Activated T-helper 17 cell treated with anti-CD3 and anti-CD28 coated beads, Interleukin-2, amount 50 U/mL, for 72 hours (primary cell): ENCODE results near the gene MPI. TPM values are rescaled to one million over a fixed set of nuclear protein-coding genes. Genes with fewer than 3 reads are reported as not detected.
"Not testable (repeated sequence)": the region's sequence is repeated elsewhere in the genome, so short reads cannot be mapped to it uniquely, and the experiment has no call there.

Experiments
- ATAC-seq: fragments of 150-1000 bp; cut with Tn5 transposase; replicated peaks from 2 replicates; pipeline ENCODE4 v1.10.0; 2021; ENCODE audit warnings: mild to moderate bottlenecking, moderate library complexity
- H3K27ac Mint-ChIP-seq: one replicate; pipeline ENCODE4 v1.8.0; 2022; ENCODE audit warnings: mixed read lengths
- H3K27me3 Mint-ChIP-seq: one replicate; pipeline ENCODE4 v1.8.0; 2022; ENCODE audit warnings: mixed read lengths
- H3K36me3 Mint-ChIP-seq: one replicate; pipeline ENCODE4 v1.8.0; 2022; ENCODE audit warnings: low read depth, mild to moderate bottlenecking, mixed read lengths
- H3K4me1 Mint-ChIP-seq: one replicate; pipeline ENCODE4 v1.8.0; 2022; ENCODE audit warnings: mixed read lengths
- H3K4me3 Mint-ChIP-seq: one replicate; pipeline ENCODE4 v1.8.0; 2022; ENCODE audit warnings: mild to moderate bottlenecking, mixed read lengths
- H3K9me3 Mint-ChIP-seq: one replicate; pipeline ENCODE4 v1.8.0; 2022; ENCODE audit warnings: mixed read lengths
- total RNA-seq, 2 donors: library from RNA; stranded (reverse); gene quantifications; one replicate each; pipeline ENCODE4 v1.2.3, GENCODE V29; 2022

Gene MPI
- total RNA-seq, 2 donors from 2014 or later, result 51.8 to 98.5 TPM

- peak overlapping the region; percentile 86 for H3K27ac Mint-ChIP-seq
- H3K4me3 Mint-ChIP-seq, result peak overlapping the region; percentile 97
- peaks cover 57% of the 10 kb centered on the region for H3K36me3 Mint-ChIP-seq
- H3K4me1 Mint-ChIP-seq, result peaks cover 52% of the 10 kb centered on the region
- H3K27me3 Mint-ChIP-seq, result no peaks in the 10 kb centered on the region
- no peaks in the 10 kb centered on the region for H3K9me3 Mint-ChIP-seq
- ATAC-seq, result no peak
Measured at GRCh38 chr15:74870436-74871215, 19.2 kb upstream of the MPI start.

- H3K27ac Mint-ChIP-seq, result peak overlapping the region; percentile 93
- ATAC-seq, result no peak
- H3K4me3 Mint-ChIP-seq, result peak overlapping the region; percentile 97
- peaks cover 38% of the 10 kb centered on the region for H3K36me3 Mint-ChIP-seq
- H3K27me3 Mint-ChIP-seq, result no peaks in the 10 kb centered on the region
- peaks cover 38% of the 10 kb centered on the region for H3K4me1 Mint-ChIP-seq
- no peaks in the 10 kb centered on the region for H3K9me3 Mint-ChIP-seq
Measured at GRCh38 chr15:74872702-74873035, 17.2 kb upstream of the MPI start.

- peak; percentile 87 for ATAC-seq
- no peaks in the 10 kb centered on the region for H3K27me3 Mint-ChIP-seq
- no peaks in the 10 kb centered on the region for H3K9me3 Mint-ChIP-seq
- H3K36me3 Mint-ChIP-seq, result peaks cover 32% of the 10 kb centered on the region
- H3K4me3 Mint-ChIP-seq, result peak within 1 kb of the TSS; percentile 97
- H3K4me1 Mint-ChIP-seq, result peaks cover 32% of the 10 kb centered on the region
- peak within 1 kb of the TSS; percentile 93 for H3K27ac Mint-ChIP-seq
Measured at GRCh38 chr15:74873036-74873755, 16.6 kb upstream of the MPI start, which contains the start of gene SCAMP2. SCAMP2 (minus strand) TSS chr15:74873365; CDS start chr15:74873255, 110 bp downstream.

DNA sequence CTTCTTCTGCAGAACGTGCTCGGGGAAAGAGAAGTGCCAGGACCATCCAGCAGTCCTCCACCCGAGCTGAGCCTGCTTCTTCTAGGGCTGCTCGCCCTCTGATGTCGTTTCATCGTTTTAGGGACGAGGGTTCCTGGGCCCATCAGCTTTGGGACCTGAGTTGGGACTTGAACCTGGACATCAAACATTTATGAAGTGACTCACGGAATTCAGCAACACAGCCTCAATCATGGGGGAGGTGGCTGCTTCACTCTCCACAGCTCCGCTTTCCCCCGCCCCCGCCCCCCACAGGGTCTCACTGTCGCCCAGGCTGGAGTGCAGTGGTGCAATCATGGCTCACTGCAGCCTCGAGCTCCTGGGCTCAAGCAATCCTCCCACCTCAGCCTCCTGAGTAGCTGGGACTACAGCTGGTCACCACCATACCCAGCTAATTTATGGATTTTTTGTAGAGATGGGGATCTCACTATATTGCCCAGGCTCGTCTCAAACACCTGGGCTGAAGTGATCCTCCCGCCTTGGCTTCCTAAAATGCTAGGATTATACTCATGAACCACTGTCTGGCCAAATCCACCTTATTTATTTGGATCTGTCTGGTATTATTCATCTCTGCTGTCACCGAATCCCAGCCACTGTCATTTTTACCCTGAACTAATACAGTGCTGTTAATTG lies 16.0 kb upstream of the MPI start:
- Mint-ChIP-seq H3K36me3 (peaks cover 25% of the 10 kb centered on the region), H3K27me3 (no peaks in the 10 kb centered on the region), H3K4me1 (peaks cover 30% of the 10 kb centered on the region), H3K4me3 (peak overlapping the region; percentile 97), H3K27ac (peak overlapping the region; percentile 93), H3K9me3 (no peaks in the 10 kb centered on the region)
- no peak for ATAC-seq

- no peak for ATAC-seq
- H3K27me3 Mint-ChIP-seq, result no peaks in the 10 kb centered on the region
- no peak overlapping the region for H3K27ac Mint-ChIP-seq
Measured at GRCh38 chr15:74878273-74878672, 11.6 kb upstream of the MPI start.

DNA sequence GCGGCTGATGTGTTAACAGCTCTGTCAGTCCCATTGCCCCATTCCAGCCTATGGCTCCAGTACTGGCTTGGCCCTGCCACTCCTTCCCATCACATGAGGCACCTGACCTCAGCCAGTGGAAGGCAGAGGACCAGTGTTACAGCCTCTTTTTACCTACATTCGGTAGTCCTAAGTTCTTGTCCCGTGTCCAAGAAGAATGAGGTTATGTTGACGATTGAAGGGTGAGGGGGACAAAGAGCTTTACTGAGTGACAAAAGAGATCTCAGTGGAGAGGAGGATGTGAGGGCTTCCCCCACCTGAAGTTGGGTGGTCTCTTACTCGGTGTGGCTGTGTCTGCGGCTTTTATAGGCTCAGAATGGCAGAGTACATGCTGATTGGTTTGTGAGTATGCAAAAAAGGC lies 7.3 kb upstream of the MPI start:
- no peak overlapping the region for H3K27ac Mint-ChIP-seq
- H3K27me3 Mint-ChIP-seq, result no peaks in the 10 kb centered on the region
- no peak overlapping the region for H3K4me3 Mint-ChIP-seq
- no peaks in the 10 kb centered on the region for H3K9me3 Mint-ChIP-seq
- H3K36me3 Mint-ChIP-seq, result no peaks in the 10 kb centered on the region
- no peak for ATAC-seq
- no peaks in the 10 kb centered on the region for H3K4me1 Mint-ChIP-seq

More at GRCh38 chr15:74878273-74878672, 11.6 kb upstream of the MPI start:
- Mint-ChIP-seq H3K9me3 (no peaks in the 10 kb centered on the region), H3K4me1 (peaks cover 4% of the 10 kb centered on the region), H3K4me3 (no peak overlapping the region), H3K36me3 (no peaks in the 10 kb centered on the region)

GRCh38 chr15:74884428-74885223 lies 5.2 kb upstream of the MPI start:
- Mint-ChIP-seq H3K27me3 (no peaks in the 10 kb centered on the region), H3K27ac (no peak overlapping the region), H3K4me3 (no peak overlapping the region), H3K9me3 (no peaks in the 10 kb centered on the region), H3K36me3 (no peaks in the 10 kb centered on the region), H3K4me1 (peaks cover 7% of the 10 kb centered on the region)
- ATAC-seq, result no peak

DNA sequence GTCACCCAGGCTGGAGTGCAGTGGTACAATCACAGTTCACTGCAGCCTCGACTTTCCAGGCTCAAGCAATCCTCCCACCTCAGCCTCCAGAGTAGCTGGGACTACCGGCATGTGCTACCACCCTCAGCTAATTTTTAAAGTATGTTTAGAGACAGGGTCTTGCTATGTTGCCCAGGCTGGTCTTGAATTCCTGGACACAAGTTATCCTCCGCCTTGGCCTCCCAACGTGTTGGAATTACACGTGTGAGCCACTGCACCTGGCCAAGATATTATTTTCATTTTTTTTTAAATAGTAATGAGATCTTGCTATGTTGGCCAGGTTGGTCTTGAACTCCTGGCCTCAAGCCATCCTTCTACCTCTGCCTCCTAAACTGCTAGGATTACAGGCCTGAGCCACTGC lies 4.4 kb upstream of the MPI start:
- H3K27ac Mint-ChIP-seq, result no peak overlapping the region
- peaks cover 8% of the 10 kb centered on the region for H3K36me3 Mint-ChIP-seq
- no peak overlapping the region for H3K4me3 Mint-ChIP-seq
- H3K27me3 Mint-ChIP-seq, result no peaks in the 10 kb centered on the region
- no peak for ATAC-seq
- peaks cover 11% of the 10 kb centered on the region for H3K4me1 Mint-ChIP-seq
- no peaks in the 10 kb centered on the region for H3K9me3 Mint-ChIP-seq

GRCh38 chr15:74887537-74888193 lies 2.2 kb upstream of the MPI start:
- H3K27ac Mint-ChIP-seq, ATAC-seq, H3K27me3 Mint-ChIP-seq, H3K9me3 Mint-ChIP-seq, H3K4me3 Mint-ChIP-seq: not testable (repeated sequence)
- Mint-ChIP-seq H3K36me3 (peaks cover 30% of the 10 kb centered on the region), H3K4me1 (peaks cover 19% of the 10 kb centered on the region)

DNA sequence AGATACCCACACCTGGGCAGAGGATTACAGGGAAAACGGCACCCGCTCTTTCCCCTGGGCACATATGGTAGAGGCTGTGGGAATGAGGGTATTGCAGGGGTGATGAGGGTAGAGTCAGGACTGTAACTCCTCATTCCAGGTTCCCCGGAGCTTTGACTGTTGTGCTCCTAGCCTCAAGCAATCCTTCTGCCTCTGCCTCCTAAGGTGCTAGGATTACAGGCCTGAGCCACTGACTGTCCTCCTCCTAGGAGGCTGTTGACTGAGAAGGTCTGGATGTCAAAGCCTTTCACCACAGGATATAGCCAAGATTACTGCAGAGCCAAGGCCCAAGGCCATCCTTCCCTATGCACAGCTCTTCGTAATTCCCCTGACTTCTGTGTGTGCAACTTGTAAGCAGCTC lies 1.1 kb upstream of the MPI start:
- H3K4me1 Mint-ChIP-seq, result peaks cover 29% of the 10 kb centered on the region

GRCh38 chr15:74889390-74889882 lies 406 bp upstream of the MPI start:
- no peaks in the 10 kb centered on the region for H3K9me3 Mint-ChIP-seq
- peaks cover 44% of the 10 kb centered on the region for H3K36me3 Mint-ChIP-seq
- peak; percentile 17 for ATAC-seq
- peak overlapping the region; percentile 88 for H3K4me3 Mint-ChIP-seq
- peak overlapping the region; percentile 90 for H3K27ac Mint-ChIP-seq
- H3K4me1 Mint-ChIP-seq, result peaks cover 32% of the 10 kb centered on the region
- no peaks in the 10 kb centered on the region for H3K27me3 Mint-ChIP-seq

More for the DNA sequence above, 1.1 kb upstream of the MPI start:
- ATAC-seq, result no peak
- Mint-ChIP-seq H3K36me3 (peaks cover 41% of the 10 kb centered on the region), H3K27me3 (no peaks in the 10 kb centered on the region), H3K4me3 (peak overlapping the region; percentile 88), H3K27ac (peak overlapping the region; percentile 90), H3K9me3 (no peaks in the 10 kb centered on the region)

DNA sequence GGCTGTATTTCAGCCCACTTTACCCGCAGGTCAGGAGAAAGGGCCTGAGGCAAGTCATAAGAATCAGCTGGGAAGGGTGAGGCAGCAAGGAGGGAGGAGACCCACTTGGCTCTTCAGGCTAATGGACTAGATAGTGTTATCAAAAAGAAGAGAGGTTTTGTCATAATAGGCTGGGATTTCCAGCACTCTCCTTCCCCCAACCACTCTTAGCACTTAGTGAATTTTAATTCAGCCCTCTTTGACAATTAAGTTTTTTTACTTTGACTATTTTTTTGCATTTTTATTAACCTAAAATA lies 771 bp downstream of the MPI start:
- H3K27me3 Mint-ChIP-seq, result no peaks in the 10 kb centered on the region
- H3K27ac Mint-ChIP-seq, result peak overlapping the region; percentile 90
- ATAC-seq, result no peak
- peaks cover 32% of the 10 kb centered on the region for H3K4me1 Mint-ChIP-seq
- H3K9me3 Mint-ChIP-seq, result no peaks in the 10 kb centered on the region
- peak overlapping the region; percentile 88 for H3K4me3 Mint-ChIP-seq
- H3K36me3 Mint-ChIP-seq, result peaks cover 48% of the 10 kb centered on the region

DNA sequence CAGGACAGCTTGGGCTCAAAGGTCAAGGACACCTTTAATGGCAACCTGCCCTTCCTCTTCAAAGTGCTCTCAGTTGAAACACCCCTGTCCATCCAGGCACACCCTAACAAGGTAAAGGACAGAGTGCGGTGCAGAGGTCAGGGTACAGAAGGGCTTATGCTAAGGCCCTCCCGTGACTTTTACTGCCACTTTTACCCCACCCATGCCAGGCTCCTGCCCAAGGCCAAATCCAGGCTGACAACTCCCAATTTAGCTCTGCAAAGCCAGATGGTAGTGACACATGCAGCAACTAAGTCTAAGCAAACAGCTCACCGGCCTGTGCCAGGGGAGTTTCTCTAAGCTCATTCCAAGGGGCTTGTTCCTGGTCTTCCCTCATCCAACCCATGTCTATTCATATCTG lies 1.6 kb downstream of the MPI start:
- Mint-ChIP-seq H3K27ac (peak overlapping the region; percentile 90), H3K4me3 (peak overlapping the region; percentile 88), H3K4me1 (peaks cover 32% of the 10 kb centered on the region), H3K36me3 (peaks cover 54% of the 10 kb centered on the region), H3K27me3 (no peaks in the 10 kb centered on the region), H3K9me3 (no peaks in the 10 kb centered on the region)
- ATAC-seq, result no peak

DNA sequence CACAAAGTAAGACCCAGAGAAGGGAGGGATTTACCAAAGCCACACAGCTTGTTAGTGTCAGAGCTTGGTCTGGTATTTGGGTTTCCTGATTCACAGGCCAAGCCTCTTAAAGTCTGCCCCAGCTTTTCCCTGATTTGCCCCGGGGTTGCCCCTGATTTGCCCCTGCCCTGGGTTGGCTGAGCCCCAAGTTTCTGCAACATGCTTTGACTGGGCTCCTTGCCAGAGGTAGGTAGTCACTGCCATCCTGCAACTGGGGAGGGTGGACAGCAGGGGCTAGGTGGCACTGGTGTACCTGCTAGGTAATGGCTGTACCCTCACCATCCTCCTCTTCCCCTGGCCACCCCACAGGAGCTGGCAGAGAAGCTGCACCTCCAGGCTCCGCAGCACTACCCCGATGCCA lies 2.5 kb downstream of the MPI start:
- ATAC-seq, result no peak
- H3K9me3 Mint-ChIP-seq, result no peaks in the 10 kb centered on the region
- H3K27me3 Mint-ChIP-seq, result no peaks in the 10 kb centered on the region
- H3K36me3 Mint-ChIP-seq, result peaks cover 60% of the 10 kb centered on the region
- H3K27ac Mint-ChIP-seq, result no peak overlapping the region
- peaks cover 32% of the 10 kb centered on the region for H3K4me1 Mint-ChIP-seq
- peak overlapping the region; percentile 88 for H3K4me3 Mint-ChIP-seq
